GM19043 (cell line): ENCODE results near the gene SRP68.

ENCODE experiments used
- ATAC-seq: cut with Tn5 transposase; IDR thresholded peaks from one replicate; pipeline ENCODE4 v1.9.1; 2021; ENCODE audit warnings: low read depth; ENCODE audit not compliant: unreplicated experiment

Gene SRP68

DNA sequence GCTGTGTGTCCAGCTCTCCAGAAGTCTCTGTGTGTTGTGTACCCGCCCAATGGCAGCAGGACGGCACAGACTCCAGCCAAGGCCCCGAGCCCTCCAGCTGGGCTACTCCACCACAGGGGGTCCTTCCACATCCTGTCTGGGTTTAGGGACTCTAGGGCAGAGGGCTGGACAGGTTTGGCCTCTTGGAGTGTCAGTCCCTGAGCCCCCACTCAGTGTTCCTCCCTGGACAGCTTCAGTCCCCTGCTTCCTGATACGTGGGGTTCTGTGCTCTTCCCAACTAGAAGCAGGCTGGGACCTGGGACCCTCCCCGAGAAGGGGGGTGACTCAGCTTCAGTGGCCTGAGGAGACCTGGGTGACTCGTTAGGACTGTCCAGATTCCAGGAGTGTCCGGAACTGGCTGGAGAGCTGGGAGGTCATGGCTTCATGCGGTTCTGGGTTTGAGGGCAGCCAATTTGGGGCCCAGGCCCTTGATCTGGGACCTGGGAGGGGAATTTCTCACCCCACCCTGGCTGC is 67.5 kb downstream of the SRP68 start:
- ATAC-seq: no peak

- no peak for ATAC-seq
Observed at GRCh38 chr17:76003915-76004314, 68.4 kb downstream of the SRP68 start.

DNA sequence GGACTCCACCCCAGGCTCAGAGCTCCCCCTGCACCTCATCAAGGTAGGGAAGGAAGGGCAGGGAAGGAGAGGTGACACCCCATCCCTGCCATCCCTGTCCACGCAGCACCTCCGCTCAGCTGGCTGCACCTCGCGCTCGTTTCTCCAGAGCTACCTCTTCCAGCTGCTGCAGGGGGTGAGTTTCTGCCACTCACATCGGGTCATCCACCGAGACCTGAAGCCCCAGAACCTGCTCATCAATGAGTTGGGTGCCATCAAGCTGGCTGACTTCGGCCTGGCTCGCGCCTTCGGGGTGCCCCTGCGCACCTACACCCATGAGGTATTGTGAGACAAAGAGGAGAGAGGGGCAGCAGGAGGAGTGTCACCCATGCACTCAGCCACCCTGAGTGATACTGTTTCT is 70.2 kb downstream of the SRP68 start:
- ATAC-seq: no peak

DNA sequence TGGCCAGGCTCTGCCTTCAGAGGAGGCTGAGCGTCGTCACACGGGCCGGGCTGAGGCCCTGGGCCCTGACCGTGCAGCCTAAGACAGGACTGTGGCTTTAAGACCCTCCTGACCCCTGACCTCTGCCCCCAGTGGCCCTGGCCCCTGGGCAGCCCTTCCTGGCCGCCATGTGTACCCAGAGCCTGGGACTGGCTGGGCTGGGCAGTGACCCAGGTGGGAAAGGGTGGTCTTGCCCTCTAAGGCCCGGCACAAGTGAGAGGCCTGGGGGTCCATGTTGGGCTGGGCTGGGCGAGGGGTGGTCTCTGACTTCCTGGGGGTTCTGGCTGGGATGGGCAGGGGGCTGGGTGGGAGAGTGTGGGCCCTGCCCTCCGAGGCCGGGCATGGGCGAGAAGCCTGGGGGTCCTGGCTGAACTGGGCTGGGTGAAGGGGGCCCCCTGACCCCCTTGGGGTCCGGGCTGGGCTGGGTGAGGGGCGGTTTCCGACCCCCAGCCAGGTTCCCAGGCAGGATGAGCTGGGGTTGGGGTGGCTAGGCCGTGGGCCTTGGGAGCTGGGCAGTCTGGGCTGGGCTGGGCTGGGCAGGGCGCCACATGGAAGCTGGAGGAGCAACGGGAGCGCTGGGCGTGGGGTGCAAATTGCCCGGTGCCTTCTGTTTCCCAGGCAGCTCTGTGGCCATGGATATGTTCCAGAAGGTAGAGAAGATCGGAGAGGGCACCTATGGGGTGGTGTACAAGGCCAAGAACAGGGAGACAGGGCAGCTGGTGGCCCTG is 71.4 kb downstream of the SRP68 start, which contains the start of gene CDK3:
CDK3 (plus strand) TSS at position 101 of the 767 bp plus-strand sequence; CDS start at position 672, 571 bp downstream.
- ATAC-seq: no peak

DNA sequence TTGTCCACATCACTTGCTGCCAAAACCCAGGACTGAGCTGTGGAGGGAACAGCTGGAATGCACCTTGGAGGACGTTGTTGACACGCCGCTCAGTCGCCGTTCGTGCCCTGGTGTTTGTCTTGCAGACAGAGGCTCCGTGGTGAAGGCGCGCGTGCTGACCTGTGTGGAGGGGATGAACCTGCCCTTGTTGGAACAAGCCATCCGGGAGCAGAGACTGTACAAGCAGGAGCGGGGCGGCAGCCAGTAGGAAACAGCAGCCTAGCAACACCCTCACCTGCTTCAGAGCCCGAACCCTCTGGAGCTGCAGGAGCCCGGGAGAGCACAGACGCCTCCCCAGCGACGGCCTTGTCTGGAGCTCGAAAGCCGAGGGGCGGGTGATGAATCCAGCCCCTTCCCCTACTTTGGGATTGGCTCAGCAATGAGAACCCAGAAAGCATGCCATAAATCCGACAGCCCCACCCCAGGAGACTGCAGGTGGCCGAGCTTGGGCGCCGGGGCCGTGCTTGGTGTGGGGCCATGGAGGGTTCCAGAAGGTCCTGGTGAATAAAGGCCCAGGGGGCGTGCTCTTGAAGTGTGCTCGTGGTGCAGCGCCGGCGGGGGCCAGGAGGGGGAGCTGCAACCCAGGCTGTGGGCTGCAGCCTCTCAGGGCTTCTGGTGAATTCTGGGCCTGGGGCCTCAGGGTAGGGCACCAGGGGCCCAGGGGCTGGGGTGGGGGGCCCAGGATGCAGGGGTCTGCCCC is 72.1 kb downstream of the SRP68 start:
- no peak for ATAC-seq

GRCh38 chr17:75998327-75998795 is 74.0 kb downstream of the SRP68 start:
- ATAC-seq: no peak

DNA sequence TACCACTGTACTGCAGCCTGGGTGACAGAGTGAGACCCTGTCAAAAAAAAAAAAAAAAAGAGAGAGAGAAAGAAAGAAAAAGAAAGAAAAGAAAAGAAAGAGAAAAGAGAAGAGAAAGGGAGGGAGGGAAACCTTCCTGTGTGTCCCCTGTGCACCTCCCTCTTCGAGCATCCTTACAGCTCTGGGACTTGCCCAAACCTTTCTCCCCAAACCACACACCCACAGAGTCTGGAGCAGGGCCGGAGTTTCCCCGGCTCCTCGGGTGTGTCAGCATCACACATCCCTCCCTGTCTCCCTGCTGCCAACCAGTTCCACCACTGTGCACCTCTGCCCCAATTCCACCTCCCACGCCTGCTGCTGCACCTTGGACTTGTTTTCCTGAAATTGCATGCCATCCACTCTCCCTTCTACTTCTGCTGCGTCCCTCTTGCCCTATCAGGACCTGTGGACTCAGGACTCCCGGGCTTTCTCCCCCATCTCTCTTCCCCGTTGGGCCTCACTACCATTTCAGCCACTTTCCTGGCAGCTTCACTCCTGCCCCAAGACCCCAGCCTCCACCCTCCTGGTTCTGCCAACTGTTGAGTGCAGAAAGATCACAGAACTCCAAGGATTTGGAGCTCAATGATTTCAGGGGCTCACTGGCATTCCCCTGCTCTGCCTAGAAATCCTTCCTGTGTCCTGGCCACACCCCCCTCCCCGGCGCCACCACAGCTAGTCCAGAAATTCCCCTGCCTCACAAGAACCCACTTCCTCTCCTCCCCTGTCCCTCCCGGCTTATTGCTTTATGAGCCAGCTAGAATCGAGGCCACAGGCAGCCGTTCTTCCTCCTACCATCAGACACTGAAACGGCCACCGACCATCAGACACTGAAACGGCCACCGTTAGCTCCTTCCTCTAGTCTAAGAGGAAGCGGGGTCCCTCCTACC is 75.4 kb downstream of the SRP68 start:
- ATAC-seq: no peak

DNA sequence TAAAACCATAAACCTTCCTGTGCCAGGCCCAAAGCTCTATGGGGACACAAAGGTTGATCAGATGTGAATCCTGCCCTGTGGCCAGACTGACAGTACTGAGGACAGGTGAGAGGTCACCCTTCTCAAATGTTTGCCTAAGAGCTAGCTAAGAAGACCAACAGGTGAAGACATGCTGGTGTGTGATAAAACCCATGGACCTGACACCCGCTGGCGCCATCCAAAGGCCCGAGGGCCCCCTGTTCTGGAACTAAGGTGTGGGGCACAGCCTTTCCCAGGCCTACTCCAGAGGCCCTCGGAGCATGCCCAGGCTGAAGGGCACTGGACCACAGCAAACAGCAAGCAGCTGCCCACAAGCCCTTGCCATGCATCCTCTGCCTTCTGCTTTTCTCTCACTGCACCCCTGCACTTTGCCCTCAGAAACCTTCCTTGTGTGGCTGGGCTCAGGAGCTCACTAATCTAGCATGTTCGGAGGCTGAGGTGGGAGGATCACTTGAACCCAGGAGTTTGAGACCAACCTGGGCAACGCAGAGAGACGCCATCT is 76.9 kb downstream of the SRP68 start:
- ATAC-seq: no peak

DNA sequence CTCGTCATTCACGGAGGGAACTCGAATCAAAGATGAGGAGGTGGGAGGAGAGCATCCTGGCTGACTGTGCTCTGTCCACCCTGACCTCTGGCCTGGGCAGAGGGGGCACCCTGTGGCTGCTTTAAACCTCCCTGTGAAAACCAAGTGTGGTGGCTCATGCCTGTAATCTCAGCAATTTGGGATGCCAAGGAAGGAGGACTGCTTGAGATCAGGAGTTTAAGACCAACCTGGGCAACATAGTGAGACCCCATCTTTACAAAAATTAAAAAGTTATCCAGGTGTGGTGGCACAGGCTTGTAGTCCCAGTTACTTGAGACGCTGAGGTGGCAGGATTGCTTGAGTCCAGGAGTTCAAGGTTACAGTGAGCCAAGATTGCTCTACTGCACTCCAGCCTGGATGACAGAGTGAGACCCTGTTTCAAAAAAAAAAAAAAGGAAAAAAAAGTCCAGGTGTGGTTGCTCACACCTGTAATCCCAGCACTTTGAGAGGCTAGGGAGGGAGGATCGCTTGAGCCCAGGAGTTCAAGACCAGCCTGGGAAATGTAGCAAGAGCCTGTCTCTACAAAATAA is 77.4 kb downstream of the SRP68 start:
- ATAC-seq: no peak

DNA sequence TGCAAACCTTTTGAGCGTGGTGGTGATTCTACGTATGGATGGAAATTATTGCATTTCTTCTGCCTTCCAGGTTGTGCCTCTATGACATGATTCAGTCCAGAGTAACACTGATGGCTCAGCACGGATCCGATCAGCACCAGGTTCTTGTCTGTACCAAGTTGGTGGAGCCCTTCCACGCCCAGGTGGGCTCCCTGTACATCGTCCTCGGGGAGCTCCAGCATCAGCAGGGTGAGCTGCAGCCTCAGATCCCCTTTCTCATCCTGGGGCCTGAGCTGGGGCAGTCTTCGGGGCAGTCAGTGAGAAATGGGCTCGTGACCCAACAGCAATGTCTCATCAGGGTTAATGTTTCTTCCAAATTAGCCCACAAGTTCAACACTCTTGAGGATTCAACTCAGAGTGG is 80.9 kb downstream of the SRP68 start:
- ATAC-seq: no peak
